GM12878 (cell line): ENCODE measurements around the gene UNC119. TPM values are rescaled to one million over a fixed set of nuclear protein-coding genes. Genes with fewer than 3 reads are reported as not detected.

ENCODE experiments used
- ATF7 ChIP-seq: fragments of 450-650 bp; IDR thresholded peaks from 2 replicates; pipeline ENCODE4 v1.6.1; 2016; ENCODE audit warnings: low read depth, mild to moderate bottlenecking
- CEBPB ChIP-seq, 2 experiments: fragments of 150-350 bp in 1 of 2; IDR thresholded peaks; 2 replicates each; pipeline ENCODE4 v1.6.1; 2012 to 2014; ENCODE audit warnings: low read depth in 2 of 2, low read length in 2 of 2, borderline replicate concordance in 1 of 2, inconsistent platforms in 1 of 2
- CHD1 ChIP-seq: IDR thresholded peaks from 2 replicates; pipeline ENCODE4 v1.6.1; 2012; ENCODE audit warnings: low read depth, low read length, improper control_type of control experiment
- CUX1 ChIP-seq: IDR thresholded peaks from 2 replicates; pipeline ENCODE4 v1.6.1; 2012; ENCODE audit warnings: improper control_type of control experiment, low read depth, low read length; ENCODE audit not compliant: insufficient replicate concordance
- DPF2 ChIP-seq: fragments of 450-650 bp; IDR thresholded peaks from 2 replicates; pipeline ENCODE4 v1.6.1; 2017; ENCODE audit warnings: mild to moderate bottlenecking
- MTA3 ChIP-seq: IDR thresholded peaks from 2 replicates; pipeline ENCODE4 v1.6.1; 2012; ENCODE audit warnings: low read length, inconsistent platforms, borderline replicate concordance
- MYB ChIP-seq: fragments of 150-350 bp; IDR thresholded peaks from 2 replicates; pipeline ENCODE4 v1.6.1; 2014; ENCODE audit warnings: mild to moderate bottlenecking, low read depth, low read length, borderline replicate concordance
- PML ChIP-seq: IDR thresholded peaks from 2 replicates; pipeline ENCODE4 v1.6.1; 2012; ENCODE audit warnings: low read length, inconsistent platforms
- SPI1 ChIP-seq: IDR thresholded peaks from 2 replicates; pipeline ENCODE4 v1.6.1; 2011; ENCODE audit warnings: low read depth, mild to moderate bottlenecking, low read length, moderate library complexity, borderline replicate concordance; ENCODE audit not compliant: insufficient read depth
- STAT3 ChIP-seq: IDR thresholded peaks from 2 replicates; pipeline ENCODE4 v1.6.1; 2011; ENCODE audit warnings: low read depth, low read length, improper control_type of control experiment
- polyA plus RNA-seq, 11 experiments: library from polyadenylated mRNA; depleted of rRNA in 4 of 11; unstranded in 6 of 11; stranded (reverse) in 5 of 11; fragments of >200 nt; fragmentation: Nextera tagmentation in 4 of 11; fragmentation: Illumina TruSeq in 1 of 11; extraction: Ambion mirVana in 4 of 11; extraction: Trizol in 1 of 11; gene quantifications; 1 replicate in 1 of 11; 2 replicates in 10 of 11; pipeline versions ENCODE4 v1.2.1 to v1.2.3, GENCODE V29; 2011 to 2016; ENCODE audit warnings: inconsistent platforms in 2 of 11, missing spikeins in 2 of 11, low read depth in 1 of 11
- total RNA-seq, 4 experiments: library from RNA; depleted of rRNA in 3 of 4; stranded (reverse); fragments of >200 nt in 3 of 4; fragmentation: Illumina TruSeq in 1 of 4; extraction: Trizol in 1 of 4; gene quantifications; 2 replicates each; pipeline versions ENCODE4 v1.2.1 to v1.2.3, GENCODE V29; 2013 to 2021
- TF ChIP-seq, protein P1 (sequence below): fragments of 450-650 bp; IDR thresholded peaks from 2 replicates; pipeline ENCODE4 v1.6.1; 2016; ENCODE audit warnings: mild to moderate bottlenecking, moderate library complexity, borderline replicate concordance
- TF ChIP-seq, protein P2 (sequence below): fragments of 450-650 bp; IDR thresholded peaks from 2 replicates; pipeline ENCODE4 v1.6.1; 2017; ENCODE audit warnings: mild to moderate bottlenecking, moderate library complexity
- TF ChIP-seq, protein P3 (sequence below): fragments of 450-650 bp; IDR thresholded peaks from 2 replicates; pipeline ENCODE4 v1.6.1; 2017; ENCODE audit warnings: antibody characterized with exemption, mild to moderate bottlenecking, moderate library complexity

Gene UNC119
- total and polyA plus RNA-seq, 10 of the 15 experiments (the other 5 are each of a cell fraction or from before 2014, with no cell fraction given): 2.7 to 436 (median 57.8) TPM

DNA sequence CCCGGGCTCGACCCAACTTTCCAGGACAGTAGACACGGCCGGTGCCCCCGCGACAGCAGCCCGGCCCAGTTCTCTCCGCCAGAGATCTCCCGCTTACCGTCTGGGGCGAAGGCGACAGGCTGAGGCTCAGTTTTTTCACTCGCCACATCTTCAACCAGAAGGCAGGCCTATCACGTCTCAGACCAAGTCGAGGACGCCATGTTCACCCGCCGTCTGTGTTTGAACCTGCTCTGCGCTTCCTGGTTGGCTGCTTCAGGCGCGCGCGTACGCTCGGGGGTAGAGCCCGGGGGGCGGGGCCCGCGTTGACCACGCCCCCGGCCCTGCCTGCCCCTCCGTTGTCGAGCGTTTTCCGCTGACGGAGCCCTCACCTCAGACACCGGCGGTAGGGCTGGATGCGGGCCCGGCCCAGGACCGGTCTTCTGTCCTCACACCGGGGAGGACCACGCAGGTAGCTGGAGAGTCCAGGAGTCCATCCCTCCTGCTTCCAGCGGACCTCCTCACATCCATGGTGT lies 46.4 kb upstream of the UNC119 start, which contains the start of gene SPAG5 (continued):
- TF ChIP-seq MYB: no peak
- TF ChIP-seq CHD1: no peak
- TF ChIP-seq, protein P1, sequence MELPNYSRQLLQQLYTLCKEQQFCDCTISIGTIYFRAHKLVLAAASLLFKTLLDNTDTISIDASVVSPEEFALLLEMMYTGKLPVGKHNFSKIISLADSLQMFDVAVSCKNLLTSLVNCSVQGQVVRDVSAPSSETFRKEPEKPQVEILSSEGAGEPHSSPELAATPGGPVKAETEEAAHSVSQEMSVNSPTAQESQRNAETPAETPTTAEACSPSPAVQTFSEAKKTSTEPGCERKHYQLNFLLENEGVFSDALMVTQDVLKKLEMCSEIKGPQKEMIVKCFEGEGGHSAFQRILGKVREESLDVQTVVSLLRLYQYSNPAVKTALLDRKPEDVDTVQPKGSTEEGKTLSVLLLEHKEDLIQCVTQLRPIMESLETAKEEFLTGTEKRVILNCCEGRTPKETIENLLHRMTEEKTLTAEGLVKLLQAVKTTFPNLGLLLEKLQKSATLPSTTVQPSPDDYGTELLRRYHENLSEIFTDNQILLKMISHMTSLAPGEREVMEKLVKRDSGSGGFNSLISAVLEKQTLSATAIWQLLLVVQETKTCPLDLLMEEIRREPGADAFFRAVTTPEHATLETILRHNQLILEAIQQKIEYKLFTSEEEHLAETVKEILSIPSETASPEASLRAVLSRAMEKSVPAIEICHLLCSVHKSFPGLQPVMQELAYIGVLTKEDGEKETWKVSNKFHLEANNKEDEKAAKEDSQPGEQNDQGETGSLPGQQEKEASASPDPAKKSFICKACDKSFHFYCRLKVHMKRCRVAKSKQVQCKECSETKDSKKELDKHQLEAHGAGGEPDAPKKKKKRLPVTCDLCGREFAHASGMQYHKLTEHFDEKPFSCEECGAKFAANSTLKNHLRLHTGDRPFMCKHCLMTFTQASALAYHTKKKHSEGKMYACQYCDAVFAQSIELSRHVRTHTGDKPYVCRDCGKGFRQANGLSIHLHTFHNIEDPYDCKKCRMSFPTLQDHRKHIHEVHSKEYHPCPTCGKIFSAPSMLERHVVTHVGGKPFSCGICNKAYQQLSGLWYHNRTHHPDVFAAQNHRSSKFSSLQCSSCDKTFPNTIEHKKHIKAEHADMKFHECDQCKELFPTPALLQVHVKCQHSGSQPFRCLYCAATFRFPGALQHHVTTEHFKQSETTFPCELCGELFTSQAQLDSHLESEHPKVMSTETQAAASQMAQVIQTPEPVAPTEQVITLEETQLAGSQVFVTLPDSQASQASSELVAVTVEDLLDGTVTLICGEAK: no peak
- peak; percentile 67; the same call in 1 of the 2 replicates for TF ChIP-seq PML
- no peak for TF ChIP-seq CUX1
- no peak for TF ChIP-seq STAT3
- TF ChIP-seq, protein P2, sequence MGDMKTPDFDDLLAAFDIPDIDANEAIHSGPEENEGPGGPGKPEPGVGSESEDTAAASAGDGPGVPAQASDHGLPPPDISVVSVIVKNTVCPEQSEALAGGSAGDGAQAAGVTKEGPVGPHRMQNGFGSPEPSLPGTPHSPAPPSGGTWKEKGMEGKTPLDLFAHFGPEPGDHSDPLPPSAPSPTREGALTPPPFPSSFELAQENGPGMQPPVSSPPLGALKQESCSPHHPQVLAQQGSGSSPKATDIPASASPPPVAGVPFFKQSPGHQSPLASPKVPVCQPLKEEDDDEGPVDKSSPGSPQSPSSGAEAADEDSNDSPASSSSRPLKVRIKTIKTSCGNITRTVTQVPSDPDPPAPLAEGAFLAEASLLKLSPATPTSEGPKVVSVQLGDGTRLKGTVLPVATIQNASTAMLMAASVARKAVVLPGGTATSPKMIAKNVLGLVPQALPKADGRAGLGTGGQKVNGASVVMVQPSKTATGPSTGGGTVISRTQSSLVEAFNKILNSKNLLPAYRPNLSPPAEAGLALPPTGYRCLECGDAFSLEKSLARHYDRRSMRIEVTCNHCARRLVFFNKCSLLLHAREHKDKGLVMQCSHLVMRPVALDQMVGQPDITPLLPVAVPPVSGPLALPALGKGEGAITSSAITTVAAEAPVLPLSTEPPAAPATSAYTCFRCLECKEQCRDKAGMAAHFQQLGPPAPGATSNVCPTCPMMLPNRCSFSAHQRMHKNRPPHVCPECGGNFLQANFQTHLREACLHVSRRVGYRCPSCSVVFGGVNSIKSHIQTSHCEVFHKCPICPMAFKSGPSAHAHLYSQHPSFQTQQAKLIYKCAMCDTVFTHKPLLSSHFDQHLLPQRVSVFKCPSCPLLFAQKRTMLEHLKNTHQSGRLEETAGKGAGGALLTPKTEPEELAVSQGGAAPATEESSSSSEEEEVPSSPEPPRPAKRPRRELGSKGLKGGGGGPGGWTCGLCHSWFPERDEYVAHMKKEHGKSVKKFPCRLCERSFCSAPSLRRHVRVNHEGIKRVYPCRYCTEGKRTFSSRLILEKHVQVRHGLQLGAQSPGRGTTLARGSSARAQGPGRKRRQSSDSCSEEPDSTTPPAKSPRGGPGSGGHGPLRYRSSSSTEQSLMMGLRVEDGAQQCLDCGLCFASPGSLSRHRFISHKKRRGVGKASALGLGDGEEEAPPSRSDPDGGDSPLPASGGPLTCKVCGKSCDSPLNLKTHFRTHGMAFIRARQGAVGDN: peak; percentile 39; the same call in 1 of the 2 replicates
- no peak for TF ChIP-seq CEBPB (IDR thresholded peaks at IDR 0.05; ENCODE audit: borderline replicate concordance in 1 of 2, low read depth in 2 of 2, low read length in 2 of 2)
- no peak; the same call in 1 of the 2 replicates for TF ChIP-seq MTA3
- peak; percentile 59; the same call in 1 of the 2 replicates for TF ChIP-seq DPF2
- no peak for TF ChIP-seq ATF7
- TF ChIP-seq SPI1: no peak
- TF ChIP-seq, protein P3, sequence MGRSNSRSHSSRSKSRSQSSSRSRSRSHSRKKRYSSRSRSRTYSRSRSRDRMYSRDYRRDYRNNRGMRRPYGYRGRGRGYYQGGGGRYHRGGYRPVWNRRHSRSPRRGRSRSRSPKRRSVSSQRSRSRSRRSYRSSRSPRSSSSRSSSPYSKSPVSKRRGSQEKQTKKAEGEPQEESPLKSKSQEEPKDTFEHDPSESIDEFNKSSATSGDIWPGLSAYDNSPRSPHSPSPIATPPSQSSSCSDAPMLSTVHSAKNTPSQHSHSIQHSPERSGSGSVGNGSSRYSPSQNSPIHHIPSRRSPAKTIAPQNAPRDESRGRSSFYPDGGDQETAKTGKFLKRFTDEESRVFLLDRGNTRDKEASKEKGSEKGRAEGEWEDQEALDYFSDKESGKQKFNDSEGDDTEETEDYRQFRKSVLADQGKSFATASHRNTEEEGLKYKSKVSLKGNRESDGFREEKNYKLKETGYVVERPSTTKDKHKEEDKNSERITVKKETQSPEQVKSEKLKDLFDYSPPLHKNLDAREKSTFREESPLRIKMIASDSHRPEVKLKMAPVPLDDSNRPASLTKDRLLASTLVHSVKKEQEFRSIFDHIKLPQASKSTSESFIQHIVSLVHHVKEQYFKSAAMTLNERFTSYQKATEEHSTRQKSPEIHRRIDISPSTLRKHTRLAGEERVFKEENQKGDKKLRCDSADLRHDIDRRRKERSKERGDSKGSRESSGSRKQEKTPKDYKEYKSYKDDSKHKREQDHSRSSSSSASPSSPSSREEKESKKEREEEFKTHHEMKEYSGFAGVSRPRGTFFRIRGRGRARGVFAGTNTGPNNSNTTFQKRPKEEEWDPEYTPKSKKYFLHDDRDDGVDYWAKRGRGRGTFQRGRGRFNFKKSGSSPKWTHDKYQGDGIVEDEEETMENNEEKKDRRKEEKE: no peak
